ENCODE data around the gene IKBKE.

IKBKE gene

DNA sequence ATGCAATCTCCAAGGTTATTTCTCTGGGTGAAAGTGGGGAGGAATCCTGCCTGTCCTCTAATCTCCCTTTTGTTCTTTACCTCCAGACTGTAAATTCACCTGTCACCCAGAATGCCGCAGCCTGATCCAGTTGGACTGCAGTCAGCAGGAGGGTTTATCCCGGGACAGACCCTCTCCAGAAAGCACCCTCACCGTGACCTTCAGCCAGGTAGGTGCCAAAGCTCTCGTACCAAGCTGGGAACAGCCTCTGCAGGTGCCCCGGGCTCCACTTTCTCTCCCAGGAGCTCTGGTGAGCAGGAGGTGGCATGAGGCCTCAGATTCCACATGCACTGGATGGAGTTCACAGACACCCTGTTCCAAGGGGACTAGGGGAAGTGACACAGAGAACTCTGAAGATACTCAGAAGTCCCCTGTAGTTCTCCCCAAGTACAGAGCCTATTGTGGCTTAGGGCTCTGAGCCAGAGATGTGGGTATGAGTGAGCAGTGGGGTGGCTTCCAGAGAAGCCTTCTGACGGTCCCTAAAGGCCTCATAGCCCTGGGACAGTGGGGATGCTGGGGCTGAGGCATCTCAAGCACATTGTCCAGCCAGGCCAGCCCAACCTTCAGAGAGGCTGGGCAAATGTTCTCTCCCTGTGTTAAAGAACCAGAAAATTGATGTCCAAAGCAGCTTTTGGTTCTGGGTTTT is 68.0 kb downstream of the IKBKE start:
- H3K9me3 ChIP-seq (ENCODE audit: control insufficient read depth, low read length) = no peaks in the 10 kb centered on the region

GRCh38 chr1:206538901-206539640 is 68.8 kb downstream of the IKBKE start:
- H3K4me1 ChIP-seq = no peaks in the 10 kb centered on the region
- H3K4me2 ChIP-seq (ENCODE audit: low read length) = no peak overlapping the region
- H3K79me2 ChIP-seq = no peaks in the 10 kb centered on the region
- H3K4me3 ChIP-seq (ENCODE audit: low read depth, low read length) = no peak overlapping the region
- no peak for TF ChIP-seq CTCF (IDR thresholded peaks at IDR 0.05)
- H2AFZ ChIP-seq = no peak overlapping the region
- no peaks in the 10 kb centered on the region for H3K9me3 ChIP-seq (ENCODE audit: control insufficient read depth, low read length)
- H3K27me3 ChIP-seq (ENCODE audit: control insufficient read depth, insufficient read depth, low read length) = no peaks in the 10 kb centered on the region
- H3K9ac ChIP-seq = no peak overlapping the region
- no peaks in the 10 kb centered on the region for H3K36me3 ChIP-seq (ENCODE audit: control insufficient read depth, insufficient read depth, low read length)
- no peak overlapping the region for H3K27ac ChIP-seq

More for the DNA sequence above, 68.0 kb downstream of the IKBKE start:
- Histone ChIP-seq H3K79me2 (no peaks in the 10 kb centered on the region), H3K4me1 (no peaks in the 10 kb centered on the region), H3K27me3 (ENCODE audit: control insufficient read depth, insufficient read depth, low read length) (no peaks in the 10 kb centered on the region), H3K27ac (no peak overlapping the region), H3K4me3 (ENCODE audit: low read depth, low read length) (no peak overlapping the region), H3K9ac (no peak overlapping the region), H2AFZ (no peak overlapping the region), H3K36me3 (ENCODE audit: control insufficient read depth, insufficient read depth, low read length) (no peaks in the 10 kb centered on the region), H3K4me2 (ENCODE audit: low read length) (no peak overlapping the region)
- TF ChIP-seq CTCF (IDR thresholded peaks at IDR 0.05) = no peak

DNA sequence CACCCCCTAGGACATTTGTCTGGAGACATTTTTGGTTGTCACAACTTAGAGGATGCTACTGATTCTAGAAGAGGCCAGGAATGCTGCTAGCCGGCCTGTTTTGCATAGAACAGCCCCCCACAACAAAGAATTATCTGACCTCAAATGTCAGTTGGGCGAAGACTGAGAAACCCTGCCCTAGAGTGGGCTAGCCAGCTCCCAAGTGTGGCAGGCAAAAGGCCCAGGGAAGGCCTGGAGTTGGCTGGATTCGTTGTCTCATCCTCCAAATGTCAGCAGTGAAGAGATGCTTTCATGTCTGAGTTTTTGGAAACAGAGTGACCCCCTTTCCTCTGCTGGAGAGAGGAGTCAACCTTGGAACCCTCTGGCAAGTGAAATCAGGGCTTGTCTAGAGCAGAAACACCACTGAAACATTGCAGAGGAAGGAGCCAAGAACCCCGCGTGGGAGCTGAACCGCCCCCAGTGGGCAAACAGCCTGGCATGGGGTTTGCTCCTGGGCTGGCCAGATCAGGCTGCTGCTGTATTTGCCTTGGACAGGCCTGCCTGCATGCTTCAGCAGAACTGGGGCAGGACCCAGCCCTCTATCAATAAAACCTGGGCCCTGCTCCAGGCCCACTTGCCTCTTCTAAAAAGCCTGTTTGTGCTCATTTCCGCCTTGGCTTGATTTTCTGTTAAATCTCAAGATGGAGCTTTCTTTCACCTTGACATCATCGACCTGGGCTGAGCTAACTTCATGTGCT is 69.9 kb downstream of the IKBKE start:
- Histone ChIP-seq H2AFZ (no peak overlapping the region), H3K27ac (no peak overlapping the region), H3K79me2 (no peaks in the 10 kb centered on the region), H3K4me3 (ENCODE audit: low read depth, low read length) (no peak overlapping the region), H3K4me1 (no peaks in the 10 kb centered on the region), H3K4me2 (ENCODE audit: low read length) (no peak overlapping the region), H3K36me3 (ENCODE audit: control insufficient read depth, insufficient read depth, low read length) (no peaks in the 10 kb centered on the region), H3K27me3 (ENCODE audit: control insufficient read depth, insufficient read depth, low read length) (no peaks in the 10 kb centered on the region), H3K9ac (no peak overlapping the region), H3K9me3 (ENCODE audit: control insufficient read depth, low read length) (no peaks in the 10 kb centered on the region)
- no peak for TF ChIP-seq CTCF (IDR thresholded peaks at IDR 0.05)

GRCh38 chr1:206541236-206541833 is 71.1 kb downstream of the IKBKE start:
- no peak overlapping the region for H3K27ac ChIP-seq
- no peak for TF ChIP-seq CTCF (IDR thresholded peaks at IDR 0.05)
- no peak overlapping the region for H3K9ac ChIP-seq
- H2AFZ ChIP-seq = no peak overlapping the region
- H3K27me3 ChIP-seq (ENCODE audit: control insufficient read depth, insufficient read depth, low read length) = no peaks in the 10 kb centered on the region
- H3K36me3 ChIP-seq (ENCODE audit: control insufficient read depth, insufficient read depth, low read length) = no peaks in the 10 kb centered on the region
- no peaks in the 10 kb centered on the region for H3K9me3 ChIP-seq (ENCODE audit: control insufficient read depth, low read length)
- H3K79me2 ChIP-seq = no peaks in the 10 kb centered on the region
- no peaks in the 10 kb centered on the region for H3K4me1 ChIP-seq
- no peak overlapping the region for H3K4me2 ChIP-seq (ENCODE audit: low read length)
- H3K4me3 ChIP-seq (ENCODE audit: low read depth, low read length) = no peak overlapping the region

Data from parathyroid adenoma (tissue), 2 donors.